Endothelial cell of umbilical vein (primary cell): ENCODE data around the gene SLC38A4. TPM values are rescaled to one million over a fixed set of nuclear protein-coding genes. Genes with fewer than 3 reads are reported as not detected.
A peak's percentile ranks its signal among the peaks of the same experiment; 100 is the strongest.

ENCODE experiments used
- BruUV-seq: library from RNA; stranded (reverse); fragments of 400-500 nt; replicated peaks from 2 replicates; lab custom pipeline; 2021; lab: Mats Ljungman, UMichigan
- CTCF ChIA-PET: fragments of 300-600, 350-600 bp; sonication (Branson Sonifier 250); formaldehyde crosslinking; loops from one replicate; lab custom pipeline; 2021; ENCODE audit warnings: antibody characterized with exemption, inconsistent platforms; lab: Charles Lee
- POLR2A ChIA-PET: fragments of 300-600, 350-600 bp; sonication (Branson Sonifier 250); formaldehyde crosslinking; loops from one replicate; lab custom pipeline; 2021; ENCODE audit warnings: antibody characterized with exemption, inconsistent platforms; lab: Charles Lee
- DNase-seq: peaks from one replicate; pipeline ENCODE4 v3.0.0-alpha.2; 2011; ENCODE audit warnings: low read depth, low spot score
- FAIRE-seq: peaks from 2 replicates; lab custom pipeline; 2011; peaks lifted over from hg19 to GRCh38; lab: Jason Lieb, UNC
- H2AFZ ChIP-seq: 2 replicates; pipeline ENCODE4 v1.6.0; 2012; ENCODE audit warnings: low read depth, low read length, control low read depth, inconsistent platforms
- H3K27ac ChIP-seq: 2 replicates; pipeline ENCODE4 v1.5.1; 2011; ENCODE audit warnings: low read depth, mild to moderate bottlenecking, control low read depth, low read length, moderate library complexity; ENCODE audit not compliant: insufficient read depth
- H3K27me3 ChIP-seq, 2 experiments: 2 replicates each; pipeline versions ENCODE4 v1.6.0 to v1.6.1; 2011; ENCODE audit warnings: low read length in 2 of 2, mixed read lengths in 1 of 2; ENCODE audit not compliant: control insufficient read depth in 2 of 2, insufficient read depth in 2 of 2
- H3K36me3 ChIP-seq, 2 experiments: 2 replicates in 1 of 2; 3 replicates in 1 of 2; pipeline ENCODE4 v1.5.1; 2011; ENCODE audit warnings: low read length in 2 of 2, mild to moderate bottlenecking in 1 of 2, moderate library complexity in 1 of 2; ENCODE audit not compliant: control insufficient read depth in 2 of 2, insufficient read depth in 2 of 2; ENCODE audit errors: extremely low read depth in 1 of 2
- H3K4me1 ChIP-seq: 3 replicates; pipeline ENCODE4 v1.5.1; 2011; ENCODE audit warnings: mild to moderate bottlenecking, low read length; ENCODE audit not compliant: control insufficient read depth, insufficient read depth; ENCODE audit errors: extremely low read depth
- H3K4me2 ChIP-seq: 2 replicates; pipeline ENCODE4 v1.6.1; 2011; ENCODE audit warnings: low read length, control low read depth, mixed read lengths; ENCODE audit not compliant: insufficient read depth
- H3K4me3 ChIP-seq, 3 experiments: fragments of 200-600 bp in 1 of 3; sonication (generic), shearing (Covaris generic) in 1 of 3; replicated peaks in 1 of 3; 2 replicates each; pipeline ENCODE4 v1.5.1; 2011 to 2016; ENCODE audit warnings: control low read depth in 3 of 3, low read length in 3 of 3, mild to moderate bottlenecking in 2 of 3, inconsistent platforms in 1 of 3, low read depth in 1 of 3, moderate library complexity in 1 of 3; ENCODE audit not compliant: insufficient read depth in 1 of 3
- H3K79me2 ChIP-seq: 2 replicates; pipeline ENCODE4 v1.6.0; 2012; ENCODE audit warnings: low read length, inconsistent platforms; ENCODE audit not compliant: control insufficient read depth, insufficient read depth
- H3K9ac ChIP-seq: replicated peaks from 2 replicates; pipeline ENCODE3; 2011; ENCODE audit warnings: low read length, control low read depth; ENCODE audit not compliant: insufficient read depth; ENCODE audit errors: extremely low read depth
- H3K9me1 ChIP-seq: replicated peaks from 3 replicates; pipeline ENCODE4 v1.6.0; 2011; ENCODE audit warnings: mild to moderate bottlenecking, low read length; ENCODE audit not compliant: control insufficient read depth, insufficient read depth; ENCODE audit errors: extremely low read depth
- H3K9me3 ChIP-seq: replicated peaks from 2 replicates; pipeline ENCODE4 v1.5.1; 2012; ENCODE audit warnings: low read length, inconsistent platforms; ENCODE audit not compliant: control insufficient read depth, insufficient read depth
- H4K20me1 ChIP-seq: replicated peaks from 2 replicates; pipeline ENCODE3; 2011; ENCODE audit warnings: mild to moderate bottlenecking, low read length; ENCODE audit not compliant: control insufficient read depth, insufficient read depth; ENCODE audit errors: extremely low read depth
- CTCF ChIP-seq, 2 donors: IDR thresholded peaks; 1 replicate in 1 of 2; 2 replicates in 1 of 2; pipeline ENCODE4 v1.5.1; 2011; ENCODE audit warnings: low read length in 2 of 2, mild to moderate bottlenecking in 2 of 2, moderate library complexity in 2 of 2, control low read depth in 1 of 2, inconsistent platforms in 1 of 2, low read depth in 1 of 2; ENCODE audit not compliant: insufficient read depth in 1 of 2; ENCODE audit errors: extremely low read depth in 1 of 2
- EZH2 ChIP-seq: IDR thresholded peaks from 2 replicates; pipeline ENCODE4 v1.6.1; 2012; ENCODE audit warnings: borderline replicate concordance, low read depth, mild to moderate bottlenecking, moderate library complexity, low read length, inconsistent platforms; ENCODE audit not compliant: severe bottlenecking
- FOS ChIP-seq: IDR thresholded peaks from 2 replicates; pipeline ENCODE4 v1.6.1; 2011; ENCODE audit warnings: mild to moderate bottlenecking, low read length, moderate library complexity, borderline replicate concordance; ENCODE audit not compliant: insufficient read depth
- GATA2 ChIP-seq: IDR thresholded peaks from 2 replicates; pipeline ENCODE4 v1.7.0; 2011; ENCODE audit warnings: low read depth, mild to moderate bottlenecking, moderate library complexity, mixed read lengths, low read length; ENCODE audit not compliant: insufficient read length, insufficient read depth
- JUN ChIP-seq: IDR thresholded peaks from 2 replicates; pipeline ENCODE4 v1.6.1; 2011; ENCODE audit warnings: borderline replicate concordance, low read depth; ENCODE audit not compliant: insufficient read length, insufficient read depth
- MAX ChIP-seq: IDR thresholded peaks from 2 replicates; pipeline ENCODE4 v1.6.1; 2011; ENCODE audit not compliant: insufficient read depth, insufficient read length
- MYC ChIP-seq: IDR thresholded peaks from one replicate; pipeline ENCODE4 v1.6.1; 2011; ENCODE audit warnings: mild to moderate bottlenecking, low read depth, low read length
- POLR2A ChIP-seq: IDR thresholded peaks from 2 replicates; pipeline ENCODE4 v1.6.1; 2012; ENCODE audit warnings: low read depth, mild to moderate bottlenecking, control low read depth, low read length
- POLR2AphosphoS5 ChIP-seq: IDR thresholded peaks from 2 replicates; pipeline ENCODE4 v1.6.1; 2012; ENCODE audit warnings: low read depth, mild to moderate bottlenecking, control low read depth, low read length, moderate library complexity; ENCODE audit not compliant: insufficient read depth
- dilution Hi-C: fragments of 300-500 bp; cut with MboI; formaldehyde crosslinking; loops from one replicate; pipeline ENCODE4 v1.15.0; 2019; ENCODE audit warnings: low sequenced_read_pairs; ENCODE audit not compliant: extremely low pct_ligation_motif_present
- intact Hi-C: fragments of 100-400 bp; cut with micrococcal nuclease; formaldehyde crosslinking; loops from one replicate; pipeline ENCODE4 v1.10.0; 2022
- polyA plus RNA-seq, 4 experiments: library from polyadenylated mRNA; depleted of rRNA in 3 of 4; stranded (reverse) in 3 of 4; unstranded in 1 of 4; fragments of >200 nt; gene quantifications; 2 replicates each; pipeline versions ENCODE4 v1.2.1 to v1.2.3, GENCODE V29; 2011 to 2012; ENCODE audit warnings: missing spikeins in 1 of 4
- total RNA-seq: library from RNA; stranded (reverse); gene quantifications from 2 replicates; pipeline ENCODE4 v1.2.3, GENCODE V29; 2021

Gene SLC38A4
- total and polyA plus RNA-seq, 2 donors (not counting 3 experiments of a cell fraction or from before 2014, with no cell fraction given): 0.36 to 0.66 TPM

DNA sequence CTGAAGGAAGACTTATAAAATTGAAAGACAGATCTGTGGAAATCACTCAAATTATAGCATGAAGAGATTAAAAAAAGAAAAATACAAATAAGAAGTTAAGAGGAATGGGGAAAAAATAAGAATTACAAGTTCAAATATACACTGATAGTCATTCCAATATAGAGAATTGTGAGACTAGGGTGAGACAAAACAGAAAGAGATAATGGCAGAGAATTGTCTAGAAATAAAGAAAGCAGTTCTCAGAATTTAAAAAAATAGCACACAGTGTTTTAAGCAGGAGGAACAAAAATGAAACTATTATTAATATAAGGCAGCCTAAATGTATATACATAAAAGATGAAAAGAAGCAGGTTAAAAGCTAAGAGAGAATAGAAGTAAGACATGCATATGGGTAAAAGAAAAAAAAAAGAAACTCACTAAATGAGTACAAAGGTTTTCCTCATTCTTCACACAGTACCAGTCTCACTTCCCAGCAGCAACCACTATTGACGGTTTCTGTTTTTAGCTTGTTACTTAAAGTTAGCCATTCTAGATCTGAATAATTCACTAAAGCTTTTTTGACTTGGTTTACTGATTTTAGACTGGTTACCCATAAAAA lies 31.1 kb downstream of the SLC38A4 start:
- no peaks in the 10 kb centered on the region for H3K9me3 ChIP-seq
- dilution Hi-C loops: no loop called here

More for the DNA sequence above, 31.1 kb downstream of the SLC38A4 start:
- Histone ChIP-seq H2AFZ (no peak overlapping the region), H3K79me2 (no peaks in the 10 kb centered on the region), H3K27me3 (no peaks in the 10 kb centered on the region), H3K4me3 (no peak overlapping the region), H3K27ac (no peak overlapping the region), H3K9ac (no peak overlapping the region), H3K36me3 (no peaks in the 10 kb centered on the region), H3K4me1 (no peaks in the 10 kb centered on the region), H3K4me2 (no peak overlapping the region), H4K20me1 (no peaks in the 10 kb centered on the region), H3K9me1 (no peaks in the 10 kb centered on the region)
- POLR2A ChIA-PET: no interaction called here
- no peak for DNase-seq
- TF ChIP-seq GATA2 (no peak), POLR2A (no peak), JUN (no peak), MAX (no peak), EZH2 (no peak), MYC (no peak), CTCF (IDR thresholded peaks at IDR 0.05; ENCODE audit: extremely low read depth in 1 of 2, insufficient read depth in 1 of 2, low read depth in 1 of 2, low read length in 2 of 2) (no peak), POLR2AphosphoS5 (no peak), FOS (no peak)
- intact Hi-C loops: no loop called here
- peak; percentile 12 for FAIRE-seq
- BruUV-seq: no TSS peak
- CTCF ChIA-PET: no interaction called here
